H1 (cell line): ENCODE measurements around the gene METTL21A. TPM values are rescaled to one million over a fixed set of nuclear protein-coding genes. Genes with fewer than 3 reads are reported as not detected.

ENCODE experiments used
- CTCF ChIA-PET: fragments of 300-600 bp; sonication (Branson Sonifier 250); formaldehyde crosslinking; loops from one replicate; lab custom pipeline; 2021; ENCODE audit not compliant: partially characterized antibody; lab: Charles Lee
- POLR2A ChIA-PET: fragments of 300-600 bp; sonication (Branson Sonifier 250); formaldehyde crosslinking; loops from one replicate; lab custom pipeline; 2021; ENCODE audit warnings: inconsistent platforms; ENCODE audit not compliant: partially characterized antibody; lab: Charles Lee
- DNase-seq, 2 experiments: peaks; one replicate each; pipeline versions ENCODE4 v3.0.0 to v3.0.0-alpha.2; 2010 to 2022; ENCODE audit warnings: low spot score in 2 of 2, low read depth in 1 of 2, mixed read lengths in 1 of 2
- FAIRE-seq: peaks from 2 replicates; lab custom pipeline; 2011; peaks lifted over from hg19 to GRCh38; lab: Jason Lieb, UNC
- H2AFZ ChIP-seq: 2 replicates; pipeline ENCODE4 v1.8.1; 2012; ENCODE audit warnings: low read length, inconsistent platforms
- H2AK5ac ChIP-seq: 2 replicates; pipeline ENCODE4 v1.6.1; 2013; ENCODE audit warnings: low read depth, low read length
- H2BK120ac ChIP-seq: replicated peaks from 2 replicates; pipeline ENCODE3; 2013; ENCODE audit warnings: low read depth, low read length, inconsistent platforms
- H2BK12ac ChIP-seq: 2 replicates; pipeline ENCODE4 v1.6.1; 2013; ENCODE audit warnings: low read depth, low read length
- H2BK15ac ChIP-seq: 2 replicates; pipeline ENCODE4 v1.6.1; 2013; ENCODE audit warnings: low read length
- H2BK20ac ChIP-seq: 2 replicates; pipeline ENCODE4 v1.6.1; 2013; ENCODE audit warnings: low read length
- H2BK5ac ChIP-seq: 2 replicates; pipeline ENCODE4 v1.6.1; 2013; ENCODE audit warnings: low read depth, low read length
- H3K14ac ChIP-seq: 2 replicates; pipeline ENCODE4 v1.6.1; 2013; ENCODE audit warnings: inconsistent platforms; ENCODE audit not compliant: insufficient read length
- H3K18ac ChIP-seq: 2 replicates; pipeline ENCODE4 v1.6.1; 2013; ENCODE audit warnings: low read length; ENCODE audit errors: extremely low read depth
- H3K23ac ChIP-seq: 2 replicates; pipeline ENCODE4 v1.6.1; 2013; ENCODE audit warnings: inconsistent platforms; ENCODE audit not compliant: insufficient read length
- H3K23me2 ChIP-seq: 2 replicates; pipeline ENCODE4 v1.6.1; 2013; ENCODE audit warnings: low read depth, low read length
- H3K27ac ChIP-seq: 2 replicates; pipeline ENCODE4 v1.6.1; 2011; ENCODE audit warnings: low read depth, low read length, inconsistent platforms
- H3K27me3 ChIP-seq, 4 experiments: replicated peaks in 1 of 4; 1 replicate in 1 of 4; 2 replicates in 3 of 4; pipeline versions ENCODE4 v1.6.1 to v1.8.1; 2011 to 2013; ENCODE audit warnings: low read length in 3 of 4, mild to moderate bottlenecking in 3 of 4, inconsistent platforms in 2 of 4, mixed read lengths in 2 of 4, moderate library complexity in 1 of 4; ENCODE audit not compliant: control insufficient read depth in 3 of 4, insufficient read depth in 3 of 4; ENCODE audit errors: extremely low read depth in 1 of 4
- H3K36me3 ChIP-seq, 4 experiments: 2 replicates each; pipeline versions ENCODE4 v1.6.1 to v1.8.1; 2011 to 2013; ENCODE audit warnings: mild to moderate bottlenecking in 4 of 4, low read length in 3 of 4, moderate library complexity in 2 of 4, control low read depth in 1 of 4, inconsistent platforms in 1 of 4; ENCODE audit not compliant: insufficient read depth in 4 of 4, control insufficient read depth in 2 of 4
- H3K4ac ChIP-seq: replicated peaks from 2 replicates; pipeline ENCODE3; 2013; ENCODE audit warnings: low read length, low read depth, mixed read lengths, inconsistent platforms; ENCODE audit not compliant: insufficient read length
- H3K4me1 ChIP-seq, 4 experiments: replicated peaks in 1 of 4; 1 replicate in 1 of 4; 2 replicates in 3 of 4; pipeline versions ENCODE4 v1.6.1 to v1.8.1; 2011 to 2013; ENCODE audit warnings: low read length in 3 of 4, inconsistent platforms in 2 of 4, mixed read lengths in 1 of 4; ENCODE audit not compliant: insufficient read depth in 4 of 4, control insufficient read depth in 3 of 4
- H3K4me2 ChIP-seq, 2 experiments: 2 replicates each; pipeline versions ENCODE4 v1.6.1 to v1.8.1; 2011 to 2013; ENCODE audit warnings: low read depth in 2 of 2, low read length in 2 of 2, control low read depth in 1 of 2, inconsistent platforms in 1 of 2, mild to moderate bottlenecking in 1 of 2; ENCODE audit not compliant: insufficient read depth in 1 of 2
- H3K4me3 ChIP-seq, 4 experiments: fragments of 200-600, 300-600 bp in 1 of 4; sonication (generic), shearing (Covaris generic), sonication (Bioruptor Twin) in 1 of 4; 2 replicates each; pipeline versions ENCODE4 v1.5.1 to v1.8.1; 2011 to 2016; ENCODE audit warnings: low read length in 4 of 4, low read depth in 3 of 4, control low read depth in 2 of 4, inconsistent platforms in 2 of 4, mild to moderate bottlenecking in 2 of 4, mixed read lengths in 1 of 4, moderate library complexity in 1 of 4; ENCODE audit not compliant: insufficient read depth in 2 of 4; ENCODE audit errors: extremely low read depth in 1 of 4
- H3K56ac ChIP-seq: replicated peaks from 2 replicates; pipeline ENCODE3; 2013; ENCODE audit warnings: low read depth, mild to moderate bottlenecking, mixed read lengths, low read length, inconsistent platforms; ENCODE audit not compliant: insufficient read length
- H3K79me1 ChIP-seq: 2 replicates; pipeline ENCODE4 v1.6.1; 2013; ENCODE audit warnings: low read depth, low read length, control low read depth
- H3K79me2 ChIP-seq, 2 experiments: 2 replicates each; pipeline versions ENCODE4 v1.6.1 to v1.8.1; 2012 to 2013; ENCODE audit warnings: low read length in 2 of 2, mild to moderate bottlenecking in 2 of 2, inconsistent platforms in 1 of 2; ENCODE audit not compliant: insufficient read depth in 2 of 2, control insufficient read depth in 1 of 2
- H3K9ac ChIP-seq, 4 experiments: replicated peaks in 1 of 4; 1 replicate in 1 of 4; 2 replicates in 3 of 4; pipeline versions ENCODE4 v1.6.1 to v1.8.1; 2011 to 2013; ENCODE audit warnings: low read depth in 3 of 4, low read length in 3 of 4, control low read depth in 2 of 4, mild to moderate bottlenecking in 2 of 4, moderate library complexity in 2 of 4, inconsistent platforms in 1 of 4; ENCODE audit errors: extremely low read depth in 1 of 4
- H3K9me3 ChIP-seq, 2 experiments: 2 replicates each; pipeline versions ENCODE4 v1.6.1 to v1.8.1; 2012 to 2013; ENCODE audit warnings: mild to moderate bottlenecking in 2 of 2, moderate library complexity in 2 of 2, control low read depth in 1 of 2, inconsistent platforms in 1 of 2, low read depth in 1 of 2, low read length in 1 of 2, mixed read lengths in 1 of 2; ENCODE audit not compliant: insufficient read depth in 2 of 2
- H4K20me1 ChIP-seq, 2 experiments: replicated peaks in 1 of 2; 2 replicates each; pipeline versions ENCODE3 to v1.8.1; 2011 to 2013; ENCODE audit warnings: inconsistent platforms in 2 of 2, low read length in 2 of 2, mild to moderate bottlenecking in 1 of 2; ENCODE audit not compliant: insufficient read depth in 2 of 2, control insufficient read depth in 1 of 2
- H4K5ac ChIP-seq: 2 replicates; pipeline ENCODE4 v1.6.1; 2013; ENCODE audit warnings: low read length, low read depth, mixed read lengths, inconsistent platforms; ENCODE audit not compliant: insufficient read length
- H4K8ac ChIP-seq: 2 replicates; pipeline ENCODE4 v1.8.0; 2013; ENCODE audit warnings: mild to moderate bottlenecking, moderate library complexity, low read length, inconsistent platforms; ENCODE audit not compliant: insufficient read depth; ENCODE audit errors: extremely low read depth
- H4K91ac ChIP-seq: replicated peaks from 2 replicates; pipeline ENCODE3; 2013; ENCODE audit warnings: low read length, mixed read lengths, inconsistent platforms; ENCODE audit not compliant: insufficient read length
- ASH2L ChIP-seq: fragments of 200-600, 300-600 bp; sonication (generic); IDR thresholded peaks from one replicate; pipeline ENCODE4 v1.7.1; 2017; ENCODE audit warnings: low read length
- CBX5 ChIP-seq: fragments of 300-800, 300-1000 bp; sonication (generic); IDR thresholded peaks from 2 replicates; pipeline ENCODE4 v1.7.1; 2016; ENCODE audit warnings: antibody characterized with exemption, low read length, low read depth
- EP300 ChIP-seq, 2 experiments: IDR thresholded peaks; 1 replicate in 1 of 2; 2 replicates in 1 of 2; pipeline ENCODE4 v1.6.1; 2011 to 2012; ENCODE audit warnings: low read depth in 2 of 2, low read length in 2 of 2, mild to moderate bottlenecking in 2 of 2, borderline replicate concordance in 1 of 2, inconsistent platforms in 1 of 2, moderate library complexity in 1 of 2
- FOSL1 ChIP-seq: IDR thresholded peaks from 2 replicates; pipeline ENCODE4 v1.6.1; 2011; ENCODE audit warnings: mild to moderate bottlenecking, low read depth, low read length, moderate library complexity; ENCODE audit not compliant: insufficient read depth
- KDM1A ChIP-seq: fragments of 200-600, 300-600 bp; sonication (generic); IDR thresholded peaks from 2 replicates; pipeline ENCODE4 v1.7.1; 2016; ENCODE audit warnings: mild to moderate bottlenecking, low read length, borderline replicate concordance
- MAFK ChIP-seq: IDR thresholded peaks from 2 replicates; pipeline ENCODE4 v1.6.1; 2012; ENCODE audit warnings: low read depth, mild to moderate bottlenecking, improper control_type of control experiment, low read length
- POLR2AphosphoS5 ChIP-seq: IDR thresholded peaks from 2 replicates; pipeline ENCODE4 v1.6.1; 2011; ENCODE audit warnings: low read depth, low read length
- SIX5 ChIP-seq: IDR thresholded peaks from 2 replicates; pipeline ENCODE4 v1.6.1; 2011; ENCODE audit warnings: mild to moderate bottlenecking, low read depth, low read length
- SRF ChIP-seq: IDR thresholded peaks from 2 replicates; pipeline ENCODE4 v1.6.1; 2011; ENCODE audit warnings: mild to moderate bottlenecking, low read depth, low read length, moderate library complexity
- TCF12 ChIP-seq: IDR thresholded peaks from 2 replicates; pipeline ENCODE4 v1.6.1; 2011; ENCODE audit warnings: low read depth, mild to moderate bottlenecking, low read length
- USF2 ChIP-seq: IDR thresholded peaks from 2 replicates; pipeline ENCODE4 v1.6.1; 2011; ENCODE audit warnings: low read length, improper control_type of control experiment
- WGBS, 2 experiments: shearing (Covaris generic) in 1 of 2; methylation state at CpG; one replicate each; pipeline versions ENCODE4 v1.1.6 to v1.1.7; 2013 to 2015; ENCODE audit warnings: low lambda C conversion rate in 2 of 2, mixed read lengths in 2 of 2, inconsistent platforms in 1 of 2, low coverage in 1 of 2, missing lambda C conversion rate in 1 of 2; ENCODE audit not compliant: insufficient replicate concordance in 2 of 2, insufficient coverage in 1 of 2, insufficient read length in 1 of 2; ENCODE audit errors: extremely low coverage in 1 of 2, missing lambda C conversion rate in 1 of 2; 5-methylcytosine and 5-hydroxymethylcytosine counted together
- polyA plus RNA-seq, 7 experiments: library from polyadenylated mRNA; depleted of rRNA in 3 of 7; stranded (reverse) in 5 of 7; unstranded in 2 of 7; fragments of >200 nt in 5 of 7; fragments of 200-250 nt in 2 of 7; gene quantifications; 1 replicate in 5 of 7; 2 replicates in 1 of 7; 4 replicates in 1 of 7; pipeline versions ENCODE4 v1.2.1 to v1.2.3, GENCODE V29; 2011 to 2013; ENCODE audit warnings: missing spikeins in 2 of 7, mixed read lengths in 2 of 7
- total RNA-seq: library from RNA; stranded (reverse); fragmentation: NEBNext Ultra II Directional; extraction: Animal tissue kit (Norgen Biotek cat#: 25700); gene quantifications from 2 replicates; pipeline ENCODE4 v1.2.1, GENCODE V29; 2021

Gene METTL21A
- total and polyA plus RNA-seq, 2 of the 8 experiments (the other 6 are each of a cell fraction or from before 2014, with no cell fraction given): 36.2 to 55.0 TPM

DNA sequence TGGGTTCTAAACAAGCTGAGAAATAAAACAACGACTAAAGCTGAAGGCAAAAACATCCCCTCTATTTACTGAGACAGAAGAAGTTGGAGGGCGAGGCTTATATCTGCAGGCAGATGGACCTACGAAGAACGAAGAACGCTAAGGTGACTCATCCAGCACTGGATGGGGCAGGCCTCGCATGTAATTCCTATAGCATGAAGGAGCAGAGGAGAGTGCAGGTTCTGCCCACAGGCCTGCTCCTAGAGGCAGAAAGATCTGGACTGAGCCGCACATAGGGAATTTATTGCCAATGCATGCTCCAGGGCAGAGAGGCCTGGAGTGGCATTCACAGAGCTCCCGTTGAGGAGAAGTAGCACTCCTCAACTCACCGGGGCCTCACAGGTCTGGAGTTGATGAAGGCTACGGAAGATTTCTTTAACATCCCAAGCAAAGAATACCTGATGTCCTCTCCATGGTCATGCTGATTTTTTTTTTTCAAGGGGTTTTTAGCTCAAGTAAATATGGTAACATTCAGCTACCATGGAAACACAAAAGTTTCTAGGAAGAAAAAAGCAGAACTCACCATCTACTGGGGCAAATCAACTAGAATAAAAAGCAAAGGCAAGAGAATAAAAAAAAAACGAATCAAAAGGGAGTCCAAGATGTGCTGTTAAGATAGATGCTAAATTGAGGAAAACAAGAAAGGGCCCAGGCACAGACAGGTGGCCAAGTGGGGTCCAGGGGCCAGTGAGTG, 10.4 kb upstream of the METTL21A start:
- Histone ChIP-seq H3K56ac (no peak overlapping the region), H2AK5ac (no peak overlapping the region), H3K14ac (no peak overlapping the region), H4K8ac (no peak overlapping the region), H3K18ac (no peak overlapping the region), H3K36me3 (no peaks in the 10 kb centered on the region), H4K91ac (no peak overlapping the region), H3K27ac (no peak overlapping the region), H3K4me1 (peaks cover 0 to 5% (median 0%) of the 10 kb centered on the region in 4 experiments; a peak in 1 of 7 replicates), H3K4me2 (no peak overlapping the region), H3K27me3 (no peaks in the 10 kb centered on the region), H3K79me1 (no peaks in the 10 kb centered on the region), H3K4ac (no peak overlapping the region), H2BK20ac (no peak overlapping the region), H2BK12ac (no peak overlapping the region), H3K23ac (no peak overlapping the region), H2BK120ac (no peak overlapping the region), H3K23me2 (no peaks in the 10 kb centered on the region), H2BK5ac (no peak overlapping the region), H2BK15ac (no peak overlapping the region), H3K9me3 (no peaks in the 10 kb centered on the region), H3K4me3 (no peak overlapping the region), H3K9ac (no peak overlapping the region), H3K79me2 (no peaks in the 10 kb centered on the region), H2AFZ (peak overlapping the region; percentile 35; the same call in 1 of the 2 replicates), H4K20me1 (no peaks in the 10 kb centered on the region), H4K5ac (no peak overlapping the region)
- ChIA-PET POLR2A (interaction anchor here (0.8 to 1.4 kb wide), 2 partner anchors 10 to 12 kb away, joined by 3 read pairs; no protein-coding TSS in a partner anchor), CTCF (interaction anchor here (0.6 to 2.6 kb wide), 8 partner anchors 10 to 443 kb away, joined by 3 to 14 read pairs (median 4); partner anchors contain the start of gene METTL21A)
- 84% methylated on average over 11 of the region's 11 CpGs; no CpG with 5 or more reads in 1 of the 2 experiments for WGBS, 2 experiments
- DNase-seq (no peak), FAIRE-seq (no peak)
- no peak for TF ChIP-seq SRF
- no peak for TF ChIP-seq MAFK
- no peak for TF ChIP-seq TCF12
- TF ChIP-seq CBX5: no peak
- no peak for TF ChIP-seq POLR2AphosphoS5
- TF ChIP-seq KDM1A: no peak
- no peak for TF ChIP-seq EP300 (IDR thresholded peaks at IDR 0.05; ENCODE audit: borderline replicate concordance in 1 of 2, low read depth in 2 of 2, low read length in 2 of 2)
- no peak for TF ChIP-seq FOSL1
- TF ChIP-seq ASH2L: no peak
- TF ChIP-seq SIX5: no peak
- no peak for TF ChIP-seq USF2
